Breast epithelium (tissue), 4 donors: ENCODE results near the gene MKKS. TPM values are rescaled to one million over a fixed set of nuclear protein-coding genes. Genes with fewer than 3 reads are reported as not detected.

Experiments
- DNase-seq, 2 donors: peaks; one replicate each; pipeline ENCODE4 v3.0.0-alpha.2; 2019; ENCODE audit warnings: low spot score in 2 of 2
- H3K27ac ChIP-seq, 2 donors: fragments of 200-600 bp; sonication (generic) in 1 of 2; one replicate each; pipeline ENCODE4 v1.5.1; 2016 to 2019; ENCODE audit warnings: mild to moderate bottlenecking in 1 of 2
- H3K27me3 ChIP-seq, 2 donors: fragments of 200-600 bp; sonication (generic) in 1 of 2; one replicate each; pipeline versions ENCODE4 v1.5.1 to v1.6.0; 2017 to 2019; ENCODE audit warnings: control low read depth in 1 of 2, mild to moderate bottlenecking in 1 of 2
- H3K36me3 ChIP-seq: fragments of 200-600 bp; one replicate; pipeline ENCODE4 v1.5.1; 2019
- H3K4me1 ChIP-seq, 2 donors: fragments of 200-600 bp; sonication (generic); one replicate each; pipeline ENCODE4 v1.5.1; 2016 to 2019; ENCODE audit warnings: control low read depth in 1 of 2
- H3K4me3 ChIP-seq, 3 donors: fragments of 200-600 bp; sonication (generic); 1 replicate in 2 of 3; 2 replicates in 1 of 3; pipeline ENCODE4 v1.5.1; 2016 to 2019; ENCODE audit warnings: mild to moderate bottlenecking in 3 of 3, moderate library complexity in 2 of 3
- H3K9me3 ChIP-seq, 2 donors: fragments of 200-600 bp; sonication (generic) in 1 of 2; one replicate each; pipeline ENCODE4 v1.5.1; 2016 to 2019; ENCODE audit warnings: control low read depth in 1 of 2
- CTCF ChIP-seq, 3 donors: fragments of 450-650 bp; IDR thresholded peaks; one replicate each; pipeline ENCODE4 v1.5.1; 2016 to 2017; ENCODE audit warnings: antibody characterized with exemption in 3 of 3, mild to moderate bottlenecking in 3 of 3, moderate library complexity in 3 of 3
- POLR2A ChIP-seq: fragments of 450-650 bp; IDR thresholded peaks from one replicate; pipeline ENCODE4 v1.6.1; 2016; ENCODE audit warnings: antibody characterized with exemption, mild to moderate bottlenecking, moderate library complexity
- POLR2AphosphoS5 ChIP-seq, 3 donors: sonication (generic); formaldehyde crosslinking; IDR thresholded peaks; one replicate each; pipeline ENCODE4 v1.6.1; 2017; ENCODE audit warnings: antibody characterized with exemption in 3 of 3
- intact Hi-C: fragments of 100-400 bp; cut with DNase I; formaldehyde crosslinking; loops from one replicate; pipeline ENCODE4 v1.15.1; 2023; ENCODE audit warnings: low total_unique reads
- total RNA-seq, 3 donors: library from RNA; depleted of rRNA; stranded (reverse); fragments of >200 nt; gene quantifications; one replicate each; pipeline ENCODE4 v1.1.0, GENCODE V29; 2016

The MKKS gene
- total RNA-seq, 3 donors from 2014 or later, result 12.8 to 14.9 (median 14.7) TPM

GRCh38 chr20:10415013-10415650 is 18.9 kb downstream of the MKKS start:
- no peak for TF ChIP-seq CTCF (IDR thresholded peaks at IDR 0.05)
- TF ChIP-seq POLR2AphosphoS5 (IDR thresholded peaks at IDR 0.05), result no peak
- no peak for TF ChIP-seq POLR2A
- no peaks in the 10 kb centered on the region for H3K36me3 ChIP-seq
- H3K4me3 ChIP-seq, result no peak overlapping the region
- H3K27ac ChIP-seq, result no peak overlapping the region
- no peaks in the 10 kb centered on the region for H3K27me3 ChIP-seq
- DNase-seq, result no peak
- no peaks in the 10 kb centered on the region for H3K9me3 ChIP-seq
- H3K4me1 ChIP-seq, result no peaks in the 10 kb centered on the region
- intact Hi-C loops, result no loop called here

GRCh38 chr20:10412591-10413408 is 21.2 kb downstream of the MKKS start:
- no peak overlapping the region for H3K4me3 ChIP-seq
- no peaks in the 10 kb centered on the region for H3K36me3 ChIP-seq
- H3K27ac ChIP-seq, result no peak overlapping the region
- TF ChIP-seq POLR2AphosphoS5 (IDR thresholded peaks at IDR 0.05), result no peak
- no peaks in the 10 kb centered on the region for H3K27me3 ChIP-seq
- DNase-seq, result no peak
- no peaks in the 10 kb centered on the region for H3K9me3 ChIP-seq
- H3K4me1 ChIP-seq, result no peaks in the 10 kb centered on the region
- intact Hi-C loops, result no loop called here

GRCh38 chr20:10411673-10412072 is 22.3 kb downstream of the MKKS start:
- intact Hi-C loops, result no loop called here
- no peaks in the 10 kb centered on the region for H3K27me3 ChIP-seq

GRCh38 chr20:10408108-10408813 is 25.8 kb downstream of the MKKS start:
- Histone ChIP-seq H3K4me3 (no peak overlapping the region), H3K4me1 (no peaks in the 10 kb centered on the region), H3K27ac (no peak overlapping the region), H3K36me3 (no peaks in the 10 kb centered on the region), H3K9me3 (no peaks in the 10 kb centered on the region), H3K27me3 (no peaks in the 10 kb centered on the region)
- DNase-seq, result no peak
- TF ChIP-seq POLR2A (no peak), CTCF (IDR thresholded peaks at IDR 0.05) (no peak), POLR2AphosphoS5 (IDR thresholded peaks at IDR 0.05) (no peak)
- intact Hi-C loops, result no loop called here

More at GRCh38 chr20:10411673-10412072, 22.3 kb downstream of the MKKS start:
- Histone ChIP-seq H3K4me1 (no peaks in the 10 kb centered on the region), H3K36me3 (no peaks in the 10 kb centered on the region), H3K4me3 (no peak overlapping the region), H3K27ac (no peak overlapping the region), H3K9me3 (no peaks in the 10 kb centered on the region)
- DNase-seq, result no peak
- TF ChIP-seq CTCF (IDR thresholded peaks at IDR 0.05) (no peak), POLR2A (no peak), POLR2AphosphoS5 (IDR thresholded peaks at IDR 0.05) (no peak)

GRCh38 chr20:10404959-10405530 is 29.0 kb downstream of the MKKS start:
- no peak for TF ChIP-seq POLR2A
- TF ChIP-seq POLR2AphosphoS5 (IDR thresholded peaks at IDR 0.05), result no peak
- no peak for TF ChIP-seq CTCF (IDR thresholded peaks at IDR 0.05)
- no peaks in the 10 kb centered on the region for H3K9me3 ChIP-seq
- no peak for DNase-seq
- H3K27ac ChIP-seq, result no peak overlapping the region
- intact Hi-C loops, result no loop called here
- H3K27me3 ChIP-seq, result no peaks in the 10 kb centered on the region
- H3K4me3 ChIP-seq, result no peak overlapping the region
- no peaks in the 10 kb centered on the region for H3K36me3 ChIP-seq
- no peaks in the 10 kb centered on the region for H3K4me1 ChIP-seq
